Mucosa of stomach (tissue), 1 donor: ENCODE results near the gene CDK2AP2.
A peak's percentile ranks its signal among the peaks of the same experiment; 100 is the strongest.
"Not testable (repeated sequence)": the region's sequence is repeated elsewhere in the genome, so short reads cannot be mapped to it uniquely, and the experiment has no call there.

Source experiments
- H3K27me3 ChIP-seq: one replicate; pipeline ENCODE4 v1.7.0; 2013; ENCODE audit warnings: mild to moderate bottlenecking, low read length; ENCODE audit not compliant: control insufficient read depth, insufficient read depth
- H3K36me3 ChIP-seq: one replicate; pipeline ENCODE4 v1.7.0; 2013; ENCODE audit warnings: low read length; ENCODE audit not compliant: control insufficient read depth, insufficient read depth
- H3K4me1 ChIP-seq: one replicate; pipeline ENCODE4 v1.7.0; 2013; ENCODE audit warnings: mild to moderate bottlenecking, low read length; ENCODE audit not compliant: control insufficient read depth, insufficient read depth
- H3K4me3 ChIP-seq: one replicate; pipeline ENCODE4 v1.7.0; 2013; ENCODE audit warnings: low read length
- H3K9ac ChIP-seq: one replicate; pipeline ENCODE4 v1.7.0; 2013; ENCODE audit warnings: mild to moderate bottlenecking, low read length, moderate library complexity
- H3K9me3 ChIP-seq: one replicate; pipeline ENCODE4 v1.7.0; 2013; ENCODE audit warnings: mild to moderate bottlenecking, low read length, moderate library complexity; ENCODE audit not compliant: control insufficient read depth
- donor health status: Pancreatic carcinoma.

Gene CDK2AP2, protein sequence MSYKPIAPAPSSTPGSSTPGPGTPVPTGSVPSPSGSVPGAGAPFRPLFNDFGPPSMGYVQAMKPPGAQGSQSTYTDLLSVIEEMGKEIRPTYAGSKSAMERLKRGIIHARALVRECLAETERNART

DNA sequence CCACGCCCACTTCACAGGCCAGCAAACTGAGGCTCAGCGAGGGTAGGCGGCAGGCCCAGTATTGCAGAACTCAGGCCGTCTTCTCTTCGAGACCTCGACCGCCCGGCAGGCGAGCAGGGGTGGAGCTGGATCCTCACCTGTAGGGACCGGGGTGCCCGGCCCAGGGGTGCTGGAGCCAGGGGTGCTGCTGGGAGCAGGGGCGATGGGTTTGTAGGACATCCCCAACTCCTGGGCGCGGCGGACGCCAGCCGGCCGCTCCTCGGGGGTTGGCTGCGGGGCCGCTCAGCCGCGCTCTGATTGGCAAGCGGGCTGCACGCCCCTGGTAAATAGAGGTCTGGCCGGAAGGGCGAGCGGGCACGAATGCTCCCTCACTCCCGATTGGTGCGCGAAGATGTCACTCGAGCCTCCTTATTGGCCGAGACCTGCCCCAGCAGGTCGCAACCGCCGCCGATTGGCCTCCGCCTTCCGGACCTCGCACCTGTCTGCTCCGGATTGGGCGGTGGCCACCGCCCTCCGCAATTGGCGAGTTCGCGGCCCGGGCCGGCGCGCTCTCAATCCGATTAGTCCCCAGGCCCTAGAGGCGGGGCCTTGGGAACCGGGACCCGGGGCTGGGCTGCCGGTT, at the start of gene CDK2AP2:
Gene CDK2AP2, minus strand, starts transcription at position 299 of the 622 bp plus-strand sequence. Its CDS starts 80 bp downstream, at position 219.
- no peaks in the 10 kb centered on the region for H3K27me3 ChIP-seq
- H3K4me1 ChIP-seq, result peaks cover 40% of the 10 kb centered on the region
- H3K9ac ChIP-seq, result peak within 1 kb of the TSS; percentile 87
- H3K36me3 ChIP-seq, result no peaks in the 10 kb centered on the region
- H3K9me3 ChIP-seq, result no peaks in the 10 kb centered on the region
- peak within 1 kb of the TSS; percentile 69 for H3K4me3 ChIP-seq

- Histone ChIP-seq H3K4me1 (peaks cover 15% of the 10 kb centered on the region), H3K9me3 (no peaks in the 10 kb centered on the region), H3K9ac (no peak overlapping the region)
Observed at GRCh38 chr11:67556244-67556643, 48.3 kb upstream of the CDK2AP2 start.

DNA sequence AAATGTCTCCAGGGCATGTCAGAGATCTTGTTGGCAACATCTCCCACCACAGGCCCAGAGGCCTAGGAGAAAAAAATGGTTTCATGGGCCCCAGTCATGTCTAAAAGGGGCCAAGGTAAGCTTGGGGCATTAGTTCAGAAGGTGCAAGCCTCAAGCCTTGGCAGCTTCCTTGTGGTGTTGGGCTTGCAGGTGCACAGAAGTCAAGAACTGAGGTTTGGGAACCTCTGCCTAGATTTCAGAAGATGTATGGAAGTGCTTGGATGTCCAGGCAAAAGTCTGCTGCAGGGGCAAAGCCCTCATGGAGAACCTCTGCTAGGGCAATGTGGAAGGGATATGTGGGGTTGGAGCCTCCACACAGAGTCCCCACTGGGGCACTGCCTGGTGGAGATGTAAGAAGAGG, 43.7 kb upstream of the CDK2AP2 start:
- H3K36me3 ChIP-seq, H3K4me1 ChIP-seq, H3K9me3 ChIP-seq, H3K4me3 ChIP-seq, H3K9ac ChIP-seq, H3K27me3 ChIP-seq: not testable (repeated sequence)

More at GRCh38 chr11:67556244-67556643, 48.3 kb upstream of the CDK2AP2 start:
- no peaks in the 10 kb centered on the region for H3K27me3 ChIP-seq
- H3K4me3 ChIP-seq, result no peak overlapping the region
- H3K36me3 ChIP-seq, result no peaks in the 10 kb centered on the region

- H3K4me1 ChIP-seq, result peaks cover 10% of the 10 kb centered on the region
- H3K9ac ChIP-seq, result no peak overlapping the region
- H3K4me3 ChIP-seq, result no peak overlapping the region
Observed at GRCh38 chr11:67551127-67551526, 43.2 kb upstream of the CDK2AP2 start.

DNA sequence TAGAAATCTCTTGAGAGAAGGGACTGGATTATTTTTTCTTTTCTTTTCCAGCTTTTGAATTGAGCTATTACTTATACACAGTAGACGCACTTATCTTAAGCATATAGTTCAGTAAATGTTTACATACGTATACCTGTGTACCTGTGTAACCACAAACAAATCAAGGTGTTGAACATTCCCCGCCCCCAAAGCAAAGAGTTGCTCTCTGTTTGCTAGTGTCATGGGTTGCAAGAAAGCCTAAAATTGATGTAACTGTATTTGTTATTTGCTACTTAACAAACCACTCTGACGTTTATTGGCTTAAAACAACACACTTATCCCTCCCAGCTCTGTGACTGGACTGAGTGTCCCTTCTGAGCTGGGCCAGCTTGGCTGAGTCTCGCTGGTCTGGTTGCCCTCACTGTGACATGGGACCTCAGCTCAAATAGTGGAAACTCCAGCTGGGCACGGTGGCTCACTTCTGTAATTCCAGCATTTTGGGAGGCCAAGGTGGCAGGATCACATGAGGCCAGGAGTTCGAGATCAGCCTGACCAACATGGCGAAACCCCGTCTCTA, 40.7 kb upstream of the CDK2AP2 start:
- H3K4me1 ChIP-seq, result peaks cover 23% of the 10 kb centered on the region
- H3K4me3 ChIP-seq, result no peak overlapping the region
- no peak overlapping the region for H3K9ac ChIP-seq

More at GRCh38 chr11:67551127-67551526, 43.2 kb upstream of the CDK2AP2 start:
- Histone ChIP-seq H3K27me3 (no peaks in the 10 kb centered on the region), H3K36me3 (no peaks in the 10 kb centered on the region), H3K9me3 (no peaks in the 10 kb centered on the region)

DNA sequence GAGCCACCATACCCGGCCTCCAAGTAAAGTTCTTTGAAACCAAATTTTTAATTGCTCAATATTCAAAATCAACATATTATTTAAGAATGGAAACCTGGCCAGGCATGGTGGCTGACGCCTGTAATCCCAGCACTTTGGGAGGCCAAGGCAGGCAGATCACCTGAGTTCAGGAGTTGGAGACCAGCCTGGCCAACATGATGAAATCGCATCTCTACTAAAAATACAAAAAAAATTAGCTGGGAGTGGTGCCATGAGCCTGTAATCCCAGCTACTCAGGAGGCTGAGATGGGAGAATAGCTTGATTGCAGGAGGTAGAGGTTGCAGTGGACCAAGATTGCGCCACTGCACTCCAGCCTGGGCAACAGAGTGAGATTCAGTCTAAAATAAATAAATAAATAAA, 40.1 kb upstream of the CDK2AP2 start:
- H3K27me3 ChIP-seq, result not testable (repeated sequence)

More for the DNA sequence above, 40.7 kb upstream of the CDK2AP2 start:
- Histone ChIP-seq H3K9me3 (no peaks in the 10 kb centered on the region), H3K36me3 (no peaks in the 10 kb centered on the region), H3K27me3 (no peaks in the 10 kb centered on the region)

DNA sequence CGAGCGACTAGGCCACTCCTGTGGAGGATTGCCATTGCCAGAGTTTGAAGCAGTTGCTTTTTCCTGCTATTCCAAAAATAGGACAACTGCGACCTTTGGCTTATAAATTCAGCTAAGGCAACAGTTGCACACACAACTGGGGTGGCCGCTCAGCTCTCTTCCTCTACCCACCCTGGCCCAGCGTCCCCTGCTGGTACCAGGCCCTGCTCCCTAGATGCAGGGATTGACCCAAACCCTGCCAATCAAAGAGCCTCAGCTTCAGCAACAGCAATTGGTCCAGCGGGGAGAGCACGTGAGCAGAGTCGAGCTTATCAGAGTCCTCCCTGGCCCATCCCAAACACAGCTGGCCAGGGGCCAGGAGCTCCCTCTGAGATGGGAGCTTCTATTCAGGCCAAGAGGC, 37.3 kb upstream of the CDK2AP2 start:
- no peaks in the 10 kb centered on the region for H3K27me3 ChIP-seq
- no peak overlapping the region for H3K4me3 ChIP-seq
- no peaks in the 10 kb centered on the region for H3K9me3 ChIP-seq
- H3K9ac ChIP-seq, result no peak overlapping the region
- peaks cover 23% of the 10 kb centered on the region for H3K4me1 ChIP-seq
- no peaks in the 10 kb centered on the region for H3K36me3 ChIP-seq

More for the DNA sequence above, 40.1 kb upstream of the CDK2AP2 start:
- not testable (repeated sequence) for H3K9ac ChIP-seq, H3K4me3 ChIP-seq, H3K36me3 ChIP-seq, H3K9me3 ChIP-seq
- H3K4me1 ChIP-seq, result peaks cover 23% of the 10 kb centered on the region

GRCh38 chr11:67544616-67545242, 36.8 kb upstream of the CDK2AP2 start:
- Histone ChIP-seq H3K9me3 (no peaks in the 10 kb centered on the region), H3K36me3 (no peaks in the 10 kb centered on the region), H3K9ac (no peak overlapping the region)

DNA sequence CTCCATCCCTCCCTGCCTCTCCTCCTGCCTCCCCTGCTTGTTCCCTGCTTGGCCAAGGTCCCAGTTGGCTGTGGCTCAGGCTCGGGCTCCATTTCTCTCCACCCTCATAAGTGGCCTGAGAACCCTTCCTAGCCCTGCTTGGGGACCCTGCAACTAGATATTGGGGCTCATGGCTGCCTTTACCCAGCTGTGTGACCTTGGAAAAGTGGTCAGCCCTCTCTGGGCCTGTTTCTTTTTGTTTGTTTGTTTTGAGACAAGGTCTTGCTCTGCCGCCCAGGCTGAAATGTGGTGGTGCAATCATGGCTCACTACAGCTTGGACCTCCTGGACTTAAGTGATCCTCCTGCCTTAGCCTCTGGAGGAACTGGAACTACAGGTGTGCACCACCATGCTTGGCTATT, 35.6 kb upstream of the CDK2AP2 start:
- H3K4me1 ChIP-seq, result peaks cover 22% of the 10 kb centered on the region
- H3K4me3 ChIP-seq, result no peak overlapping the region
- no peaks in the 10 kb centered on the region for H3K36me3 ChIP-seq

More at GRCh38 chr11:67544616-67545242, 36.8 kb upstream of the CDK2AP2 start:
- no peak overlapping the region for H3K4me3 ChIP-seq
- no peaks in the 10 kb centered on the region for H3K27me3 ChIP-seq
- peaks cover 24% of the 10 kb centered on the region for H3K4me1 ChIP-seq

DNA sequence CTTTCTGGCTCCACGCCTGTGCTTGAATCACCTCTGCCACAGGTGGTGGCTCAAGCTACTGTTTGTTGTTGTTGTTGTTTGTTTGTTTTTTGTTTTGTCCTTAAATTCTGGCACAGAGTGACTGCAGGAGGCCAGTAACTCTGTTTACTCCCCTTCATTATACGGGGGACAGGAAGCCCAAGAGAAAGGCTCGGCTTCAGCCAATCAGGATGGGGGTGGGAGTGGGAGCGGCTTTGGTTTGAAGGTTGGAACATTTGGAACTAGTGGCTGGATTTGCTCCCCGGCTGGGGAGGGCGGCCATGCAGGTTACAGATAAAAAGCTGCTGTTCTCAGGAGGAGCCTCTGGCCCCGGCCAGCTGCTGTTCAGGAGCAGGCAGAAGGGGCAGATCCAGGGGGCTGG, 35.0 kb upstream of the CDK2AP2 start:
- Histone ChIP-seq H3K9ac (no peak overlapping the region), H3K4me1 (peaks cover 21% of the 10 kb centered on the region), H3K4me3 (no peak overlapping the region), H3K9me3 (no peaks in the 10 kb centered on the region), H3K27me3 (peaks cover 5% of the 10 kb centered on the region), H3K36me3 (no peaks in the 10 kb centered on the region)

More for the DNA sequence above, 35.6 kb upstream of the CDK2AP2 start:
- Histone ChIP-seq H3K27me3 (peaks cover 5% of the 10 kb centered on the region), H3K9me3 (no peaks in the 10 kb centered on the region), H3K9ac (no peak overlapping the region)

GRCh38 chr11:67542169-67542568, 34.2 kb upstream of the CDK2AP2 start:
- Histone ChIP-seq H3K9ac (no peak overlapping the region), H3K9me3 (no peaks in the 10 kb centered on the region), H3K4me3 (no peak overlapping the region), H3K4me1 (peaks cover 21% of the 10 kb centered on the region), H3K27me3 (peaks cover 5% of the 10 kb centered on the region), H3K36me3 (no peaks in the 10 kb centered on the region)

DNA sequence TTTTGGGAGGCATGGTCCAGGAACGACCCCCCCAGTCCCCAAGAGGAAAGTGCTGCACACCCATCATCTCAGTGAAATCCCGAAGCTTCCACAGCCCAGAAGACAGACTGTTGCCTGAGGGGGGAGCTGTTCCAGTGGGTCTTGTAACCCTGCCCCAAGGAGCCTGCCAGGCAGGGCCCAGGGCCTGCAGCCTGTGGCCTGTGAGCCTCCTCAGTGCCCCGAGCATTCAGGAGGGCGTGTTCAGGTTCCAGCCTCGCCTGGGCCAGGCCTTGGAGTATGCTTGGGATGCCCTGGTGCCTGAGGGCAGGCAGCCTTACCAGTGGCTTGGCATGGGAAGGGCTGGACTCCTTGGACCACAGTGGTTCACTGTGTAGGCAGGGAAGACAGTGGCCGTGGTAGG, 33.2 kb upstream of the CDK2AP2 start:
- H3K4me1 ChIP-seq, result peaks cover 21% of the 10 kb centered on the region
- H3K9me3 ChIP-seq, result no peaks in the 10 kb centered on the region
- no peak overlapping the region for H3K9ac ChIP-seq
- peaks cover 5% of the 10 kb centered on the region for H3K27me3 ChIP-seq
- H3K36me3 ChIP-seq, result no peaks in the 10 kb centered on the region
- no peak overlapping the region for H3K4me3 ChIP-seq
